ENCODE data around the gene TGDS.
"Not testable (repeated sequence)": the region's sequence is repeated elsewhere in the genome, so short reads cannot be mapped to it uniquely, and the experiment has no call there.

TGDS gene

DNA sequence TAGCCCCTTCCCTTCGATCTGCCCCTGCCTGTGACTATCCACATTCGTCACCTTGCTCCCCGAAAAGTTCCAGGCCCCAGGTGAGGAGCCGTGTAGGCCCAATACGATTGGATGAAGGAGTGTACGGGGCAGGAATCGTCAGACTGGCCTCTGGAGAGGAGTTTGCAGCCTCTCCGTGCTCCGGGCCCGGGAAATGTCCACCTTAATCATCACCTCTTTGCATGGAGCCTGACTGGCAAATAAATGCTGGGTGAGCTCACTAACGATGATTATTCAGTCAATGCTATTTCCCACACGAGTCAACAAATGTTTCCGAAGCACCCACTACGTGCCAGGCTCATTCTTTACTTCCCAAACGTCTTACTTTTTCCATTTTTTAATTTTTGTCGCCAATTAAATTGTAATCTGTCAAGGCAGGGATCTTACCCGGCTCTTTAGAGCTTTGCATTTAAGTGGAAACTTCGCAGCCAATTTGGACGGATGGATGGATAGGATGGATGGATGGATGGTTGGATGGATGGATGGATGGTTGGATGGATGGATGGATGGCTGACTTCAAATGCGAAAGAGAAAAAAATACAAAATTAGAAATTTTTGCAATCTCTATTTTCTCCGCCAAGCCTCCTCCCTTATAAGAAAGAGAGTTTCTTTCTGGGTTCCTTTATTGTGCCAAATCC lies 45.8 kb downstream of the TGDS start:
- peak overlapping the region; percentile 79 for H3K4me3 ChIP-seq (ENCODE audit: low read length)
- no peak for TF ChIP-seq ZNF274 (IDR thresholded peaks at IDR 0.05; ENCODE audit: low read depth, low read length)

DNA sequence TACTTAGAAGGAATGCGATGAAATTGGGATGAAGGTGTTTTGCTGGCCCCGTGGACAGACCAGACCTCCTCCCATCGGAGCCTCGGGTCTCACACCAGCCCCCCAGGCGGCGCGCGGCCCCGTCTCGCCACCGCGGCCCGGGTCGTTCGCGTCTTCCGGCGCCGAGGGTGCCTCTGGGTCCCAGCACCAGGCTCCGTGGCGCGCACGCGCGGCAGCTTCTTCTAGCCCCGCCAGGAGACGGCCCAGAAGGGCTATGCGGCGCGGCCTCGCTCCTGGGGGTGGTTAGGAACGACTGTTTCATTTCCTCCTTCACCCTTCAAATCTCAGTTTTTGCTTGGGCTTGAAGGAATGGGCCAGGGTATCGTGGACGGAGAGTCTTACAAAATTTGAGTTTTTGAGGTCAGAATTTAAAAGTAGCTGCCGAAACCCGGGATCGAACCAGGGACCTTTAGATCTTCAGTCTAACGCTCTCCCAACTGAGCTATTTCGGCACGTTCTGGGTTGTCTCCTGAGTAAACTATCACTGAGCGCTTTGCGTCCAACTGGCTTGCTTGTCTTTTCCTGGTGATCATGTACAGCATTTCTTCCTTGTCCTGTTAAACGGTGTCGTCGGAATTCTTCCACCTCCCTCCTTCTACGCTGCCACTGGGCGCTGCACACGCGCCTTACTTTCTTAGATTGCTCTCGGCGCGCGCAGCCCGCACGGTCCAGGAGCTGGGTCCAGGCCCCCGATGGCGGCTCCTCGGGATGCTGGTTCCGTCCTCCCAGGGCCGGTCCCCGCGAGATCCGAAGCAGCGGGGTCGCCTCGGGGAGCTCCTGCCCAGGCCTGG lies 46.5 kb downstream of the TGDS start:
- peak overlapping the region; percentile 79 for H3K4me3 ChIP-seq (ENCODE audit: low read length)
- TF ChIP-seq ZNF274 (IDR thresholded peaks at IDR 0.05; ENCODE audit: low read depth, low read length): no peak

DNA sequence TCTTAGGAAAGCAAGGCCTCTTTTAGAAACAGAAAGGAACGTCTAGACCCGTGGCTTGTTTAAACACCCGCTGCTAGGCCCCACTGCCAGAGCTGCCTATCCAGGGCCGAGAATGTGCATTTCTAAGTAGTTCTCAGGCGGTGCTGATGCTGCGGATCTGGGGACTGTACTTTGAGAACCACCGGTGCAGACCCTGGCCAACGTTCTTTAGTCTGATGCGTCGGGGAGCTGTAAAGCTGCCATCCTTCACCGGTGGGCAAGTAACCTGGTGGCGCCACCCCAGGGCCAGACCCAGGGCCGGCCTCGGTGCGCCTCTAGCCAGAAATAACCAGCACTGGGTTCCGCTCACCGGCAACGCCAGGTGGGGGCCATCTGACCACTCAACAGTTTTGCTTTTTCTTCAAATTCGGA lies 47.1 kb downstream of the TGDS start:
- peak overlapping the region; percentile 79 for H3K4me3 ChIP-seq (ENCODE audit: low read length)
- TF ChIP-seq ZNF274 (IDR thresholded peaks at IDR 0.05; ENCODE audit: low read depth, low read length): no peak

DNA sequence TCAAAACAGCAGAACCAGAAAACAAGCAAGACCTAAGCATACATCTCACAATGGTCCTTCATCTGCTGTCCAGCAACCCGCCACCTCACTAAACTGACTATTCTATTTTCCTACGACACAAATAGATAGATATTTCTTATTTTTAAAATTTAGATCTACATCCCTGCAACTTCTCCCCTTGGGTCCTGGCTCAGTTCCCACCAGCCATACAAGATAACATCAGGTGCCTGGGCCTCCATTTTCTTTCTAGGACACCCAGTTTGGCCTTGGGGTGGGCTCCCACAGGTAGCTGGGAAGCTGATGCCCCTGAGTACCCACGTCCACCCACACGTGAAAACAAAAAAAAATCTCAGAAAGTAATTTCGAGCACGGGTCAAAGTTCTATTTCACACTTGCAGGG lies 47.6 kb downstream of the TGDS start:
- no peak for TF ChIP-seq ZNF274 (IDR thresholded peaks at IDR 0.05; ENCODE audit: low read depth, low read length)
- peak overlapping the region; percentile 79; the same call in 1 of the 2 replicates for H3K4me3 ChIP-seq (ENCODE audit: low read length)

DNA sequence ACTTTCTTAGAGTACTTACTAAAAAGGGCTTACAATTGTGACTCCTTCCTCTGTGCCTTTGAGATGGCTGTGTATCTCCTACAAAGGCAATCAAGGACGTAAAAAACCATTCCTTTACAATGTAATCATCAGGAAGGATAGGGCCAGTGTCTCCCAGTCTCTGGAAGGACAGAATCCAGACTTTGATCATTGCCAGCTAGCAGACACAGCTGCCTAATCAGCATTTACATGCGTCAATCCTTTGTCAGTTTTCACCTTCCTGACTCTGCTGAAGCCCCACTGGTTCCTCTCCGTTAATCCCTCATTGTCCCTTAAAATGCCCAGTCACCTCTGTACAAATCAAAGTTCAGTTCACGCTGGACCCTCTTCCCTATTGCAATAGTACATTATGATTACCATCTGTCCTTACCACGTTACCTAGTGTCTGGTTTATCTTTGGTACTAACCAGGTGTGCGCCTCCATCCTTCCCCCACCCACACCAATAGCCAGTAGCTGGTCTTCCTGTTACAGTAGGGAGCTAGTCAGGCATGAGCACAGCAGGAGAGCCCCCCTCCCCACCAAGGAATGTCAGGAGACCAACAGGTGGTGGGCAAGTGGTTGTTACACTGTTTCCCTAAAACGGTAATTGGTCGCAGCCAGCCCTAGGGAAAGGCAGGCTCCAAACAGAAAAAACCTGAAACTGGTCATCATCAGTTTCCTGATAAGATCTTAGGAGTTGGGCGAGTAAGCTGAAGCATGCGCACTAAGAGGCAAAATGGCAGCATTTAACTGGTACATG lies 49.7 kb downstream of the TGDS start:
- no peak overlapping the region for H3K4me3 ChIP-seq (ENCODE audit: low read length)
- TF ChIP-seq ZNF274 (IDR thresholded peaks at IDR 0.05; ENCODE audit: low read depth, low read length): no peak

DNA sequence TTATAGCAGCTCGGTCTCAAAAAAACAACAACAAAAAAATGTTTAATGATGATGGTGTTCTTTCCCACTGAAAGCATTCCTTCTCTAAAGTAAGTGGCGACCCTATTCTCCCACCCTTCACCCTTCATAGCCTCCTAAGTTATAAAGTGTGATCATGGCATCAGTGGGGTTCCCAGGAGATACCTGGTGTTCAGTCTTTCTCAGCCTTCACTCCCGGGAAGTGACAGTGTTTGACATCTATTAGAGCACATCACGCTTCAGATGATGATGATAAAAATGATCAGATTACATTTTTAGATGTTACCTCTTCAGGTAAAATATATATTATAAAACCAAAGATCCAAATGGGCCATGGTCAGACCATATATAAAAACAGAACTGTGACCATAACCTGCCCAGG lies 51.0 kb downstream of the TGDS start:
- TF ChIP-seq ZNF274 (IDR thresholded peaks at IDR 0.05; ENCODE audit: low read depth, low read length): no peak
- no peak overlapping the region for H3K4me3 ChIP-seq (ENCODE audit: low read length)

DNA sequence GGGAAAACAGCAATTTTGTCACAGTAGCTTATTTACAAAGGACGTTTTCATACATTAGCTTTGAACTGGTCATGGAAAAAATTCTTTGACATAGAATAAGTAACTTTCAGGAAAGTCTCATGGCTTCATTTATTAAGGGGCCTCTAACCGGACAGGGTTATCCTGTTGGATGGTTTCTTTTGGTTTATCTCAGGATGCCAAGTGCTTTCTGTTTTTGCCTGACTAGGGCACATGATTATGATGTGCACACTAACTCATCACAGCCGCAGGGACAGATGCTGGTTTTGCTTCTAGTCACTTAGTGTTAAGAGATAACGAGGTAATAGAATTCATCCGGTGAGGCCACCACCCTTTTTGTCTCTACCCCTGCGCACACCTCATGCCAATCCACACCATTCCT lies 53.0 kb downstream of the TGDS start:
- H3K4me3 ChIP-seq (ENCODE audit: low read length): no peak overlapping the region

DNA sequence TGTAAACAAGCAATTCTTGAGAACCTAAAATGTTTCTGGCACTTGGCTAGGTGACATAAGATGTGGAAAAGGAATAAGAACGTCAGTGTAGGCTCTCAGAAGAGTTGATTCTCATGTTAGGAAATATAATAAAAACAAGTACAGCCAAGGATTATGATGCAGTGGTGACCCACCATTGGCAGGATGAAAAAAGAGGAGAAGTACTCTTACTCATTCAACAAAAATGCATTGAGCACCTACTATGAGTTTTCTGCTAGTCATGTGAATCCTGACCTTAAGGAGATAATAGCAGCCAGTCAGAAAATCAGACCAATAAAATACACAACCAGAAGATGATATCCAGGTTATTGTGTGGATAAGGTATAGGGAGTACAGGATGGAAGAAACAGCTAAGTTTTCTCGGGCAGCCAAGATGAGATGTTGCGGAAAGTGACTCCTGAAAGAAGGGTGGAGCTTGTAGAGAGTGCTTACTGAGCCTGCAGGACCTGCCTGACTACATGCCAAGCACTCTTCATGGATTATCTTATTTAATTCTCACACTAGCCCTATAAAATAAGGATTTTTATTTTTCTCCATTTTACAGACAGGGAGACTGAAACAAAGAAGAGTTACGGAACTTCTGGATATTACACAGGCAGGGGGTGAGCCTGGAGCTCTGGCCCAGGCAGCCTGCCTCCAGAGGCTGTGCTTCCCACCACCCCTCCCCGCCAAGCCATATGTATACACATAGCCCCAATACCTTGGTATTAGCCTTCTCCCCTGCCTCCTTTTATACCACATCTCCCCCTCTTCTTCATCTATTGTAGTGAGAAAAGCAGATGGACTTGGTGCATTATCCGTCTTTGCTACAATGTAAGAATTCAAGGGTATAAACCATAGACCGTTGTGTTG lies 58.0 kb downstream of the TGDS start:
- no peak for TF ChIP-seq ZNF274 (IDR thresholded peaks at IDR 0.05; ENCODE audit: low read depth, low read length)
- no peak overlapping the region for H3K4me3 ChIP-seq (ENCODE audit: low read length)

More for the DNA sequence above, 53.0 kb downstream of the TGDS start:
- TF ChIP-seq ZNF274 (IDR thresholded peaks at IDR 0.05; ENCODE audit: low read depth, low read length): no peak

DNA sequence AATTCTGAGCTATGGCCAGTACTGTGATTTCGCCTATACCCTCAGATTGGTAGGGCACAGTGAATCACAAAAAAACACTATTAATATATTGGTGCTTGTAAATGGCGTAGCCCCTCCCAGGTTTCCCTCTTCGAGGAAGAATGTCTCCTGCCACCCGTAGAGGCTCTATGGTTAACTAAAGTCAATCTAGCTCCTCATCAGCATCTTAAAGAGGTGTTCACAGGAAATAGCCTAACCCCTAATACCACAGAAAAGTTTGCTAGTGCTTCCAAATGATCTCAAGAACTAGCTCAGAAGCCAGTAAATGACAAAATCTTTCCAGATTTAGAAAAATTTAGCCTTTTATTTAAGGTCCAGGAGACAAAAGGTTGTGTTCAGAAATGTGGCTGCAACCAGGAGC lies 60.2 kb downstream of the TGDS start:
- H3K4me3 ChIP-seq (ENCODE audit: low read length): no peak overlapping the region
- TF ChIP-seq ZNF274 (IDR thresholded peaks at IDR 0.05; ENCODE audit: low read depth, low read length): no peak

DNA sequence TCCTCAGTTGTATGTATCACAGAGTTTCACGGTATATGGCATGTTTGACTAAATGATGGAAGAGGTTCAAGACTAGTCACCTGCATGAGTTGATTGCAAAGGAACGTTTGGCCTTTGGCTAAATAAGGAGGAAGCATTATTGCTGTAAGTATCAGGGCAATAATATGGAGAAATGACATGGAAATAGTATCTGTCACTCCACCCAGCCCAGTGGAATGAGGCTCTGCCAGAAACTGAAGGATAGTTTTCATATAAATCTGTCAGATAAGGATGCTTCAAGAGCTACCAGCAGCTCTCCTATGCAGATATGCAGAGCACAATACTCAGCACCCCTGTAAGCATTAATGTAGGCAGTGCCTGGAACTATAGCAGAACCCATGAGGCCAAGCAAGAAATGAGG lies 60.7 kb downstream of the TGDS start:
- TF ChIP-seq ZNF274 (IDR thresholded peaks at IDR 0.05; ENCODE audit: low read depth, low read length): no peak
- H3K4me3 ChIP-seq (ENCODE audit: low read length): no peak overlapping the region

DNA sequence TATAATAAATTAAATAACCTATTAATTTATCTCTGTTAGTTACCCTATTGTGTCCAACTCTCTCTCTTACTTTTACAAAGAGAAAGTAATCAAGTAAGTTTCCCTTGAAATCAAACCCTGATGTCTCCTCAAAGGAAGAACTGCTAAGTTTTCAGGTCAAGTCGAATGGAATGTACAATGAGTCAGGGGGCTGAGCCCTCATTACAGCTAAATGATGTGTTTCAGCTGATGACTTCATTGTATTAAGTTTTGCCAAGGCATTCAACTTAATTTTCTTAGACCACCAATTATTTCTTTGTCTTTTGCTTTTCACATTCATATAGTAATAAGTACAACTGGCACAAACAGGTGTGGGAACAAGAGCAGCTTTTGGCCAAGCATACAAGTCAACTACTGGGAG lies 61.8 kb downstream of the TGDS start:
- no peak for TF ChIP-seq ZNF274 (IDR thresholded peaks at IDR 0.05; ENCODE audit: low read depth, low read length)
- H3K4me3 ChIP-seq (ENCODE audit: low read length): no peak overlapping the region

DNA sequence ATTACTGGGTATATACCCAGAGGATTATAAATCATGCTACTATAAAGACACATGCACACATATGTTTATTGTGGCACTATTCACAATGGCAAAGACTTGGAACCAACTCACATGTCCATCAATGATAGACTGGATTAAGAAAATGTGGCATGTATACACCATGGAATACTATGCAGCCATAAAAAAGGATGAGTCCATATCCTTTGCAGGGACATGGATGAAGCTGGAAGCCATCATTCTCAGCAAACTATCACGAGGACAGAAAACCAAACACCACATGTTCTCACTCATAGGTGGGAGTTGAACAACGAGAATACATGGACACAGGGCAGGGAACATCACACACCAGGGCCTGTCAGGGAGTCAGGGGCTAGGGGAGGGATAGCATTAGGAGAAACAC lies 63.7 kb downstream of the TGDS start:
- H3K4me3 ChIP-seq (ENCODE audit: low read length): not testable (repeated sequence)

DNA sequence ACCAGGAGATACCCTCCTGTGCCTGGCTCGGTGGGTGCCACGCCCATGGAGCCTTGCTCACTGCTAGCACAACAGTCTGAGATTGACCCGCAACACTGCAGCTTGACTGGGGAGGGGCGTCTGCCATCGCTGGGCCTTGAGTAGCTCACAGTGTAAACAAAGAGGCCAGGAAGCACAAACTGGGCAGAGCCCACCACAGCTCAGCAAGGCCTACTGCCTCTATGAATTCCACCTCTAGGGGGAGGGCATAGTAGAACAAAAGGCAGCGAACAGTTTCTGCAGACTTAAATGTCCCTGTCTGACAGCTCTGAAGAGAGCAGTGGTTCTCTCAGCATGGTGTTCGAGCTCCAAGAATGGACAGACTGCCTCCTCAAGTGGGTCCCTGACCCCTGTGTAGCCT lies 69.0 kb downstream of the TGDS start:
- H3K4me3 ChIP-seq (ENCODE audit: low read length): not testable (repeated sequence)

DNA sequence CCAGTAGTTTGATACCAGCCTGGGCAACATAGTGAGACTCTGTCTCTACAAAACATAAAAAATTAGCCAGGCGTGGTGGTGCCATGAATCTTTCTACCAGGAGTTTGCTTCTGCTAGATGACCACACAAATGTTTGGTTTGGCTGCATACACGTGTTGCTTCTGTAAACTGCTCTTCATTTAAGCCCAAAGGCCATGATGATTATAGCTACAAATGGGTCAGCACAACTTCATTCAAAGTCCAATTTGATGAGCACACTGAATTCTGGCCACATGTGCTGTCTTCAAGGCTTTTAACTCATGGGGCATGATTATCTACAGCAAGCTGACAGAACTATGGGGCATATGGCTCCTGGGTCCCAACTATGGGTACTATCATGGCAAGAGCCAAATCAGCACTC lies 70.2 kb downstream of the TGDS start:
- no peak for TF ChIP-seq ZNF274 (IDR thresholded peaks at IDR 0.05; ENCODE audit: low read depth, low read length)

More for the DNA sequence above, 70.2 kb downstream of the TGDS start:
- H3K4me3 ChIP-seq (ENCODE audit: low read length): no peak overlapping the region
